HepG2 (cell line): ENCODE data around the gene GNPNAT1. TPM values are rescaled to one million over a fixed set of nuclear protein-coding genes. Genes with fewer than 3 reads are reported as not detected.

ENCODE experiments used
- ATAC-seq: fragments of 200-7000 bp; cut with Tn5 transposase; 3 replicates; pipeline ENCODE4 v1.9.1; 2020; ENCODE audit warnings: mild to moderate bottlenecking, moderate library complexity
- BruUV-seq: library from RNA; stranded (reverse); fragments of 400-500 nt; replicated peaks from 2 replicates; lab custom pipeline; 2021; lab: Mats Ljungman, UMichigan
- CTCF ChIA-PET: fragments of 300-600 bp; formaldehyde crosslinking; extraction: SDS; loops from one replicate; lab custom pipeline; 2021; ENCODE audit warnings: low total read pairs, inconsistent platforms, low intra/inter-chr PET ratio; lab: Yijun Ruan, JAX
- POLR2A ChIA-PET: fragments of 350-600 bp; sonication (Branson Sonifier 250); formaldehyde crosslinking; loops from one replicate; lab custom pipeline; 2020; ENCODE audit warnings: antibody characterized with exemption, inconsistent platforms; lab: Yijun Ruan, JAX
- DNase-seq: peaks from one replicate; pipeline ENCODE4 v3.0.0-alpha.2; 2015; ENCODE audit warnings: low spot score
- FAIRE-seq: peaks from 3 replicates; lab custom pipeline; 2011; peaks lifted over from hg19 to GRCh38; lab: Jason Lieb, UNC
- H2AFZ ChIP-seq: one replicate; pipeline ENCODE4 v1.6.1; 2011; ENCODE audit warnings: low read length, inconsistent platforms
- H3K27ac ChIP-seq: fragments of 300-600 bp; 3 replicates; pipeline ENCODE4 v1.8.0; 2011; ENCODE audit warnings: mixed run types, mild to moderate bottlenecking, mixed read lengths, low read length, inconsistent platforms; ENCODE audit not compliant: insufficient read depth; ENCODE audit errors: extremely low read length
- H3K27me3 ChIP-seq, 2 experiments: fragments of 200-600 bp in 1 of 2; 2 replicates in 1 of 2; 3 replicates in 1 of 2; pipeline versions ENCODE4 v1.6.0 to v1.8.0; 2011; ENCODE audit warnings: low read length in 2 of 2, mild to moderate bottlenecking in 2 of 2, moderate library complexity in 2 of 2, inconsistent platforms in 1 of 2; ENCODE audit not compliant: insufficient read depth in 2 of 2, control insufficient read depth in 1 of 2
- H3K36me3 ChIP-seq, 2 experiments: fragments of 200-600 bp in 1 of 2; replicated peaks in 1 of 2; 2 replicates in 1 of 2; 3 replicates in 1 of 2; pipeline versions ENCODE4 v1.5.1 to v1.8.0; 2011; ENCODE audit warnings: low read length in 2 of 2, inconsistent platforms in 1 of 2; ENCODE audit not compliant: insufficient read depth in 2 of 2, control insufficient read depth in 1 of 2
- H3K4me1 ChIP-seq: 2 replicates; pipeline ENCODE4 v1.5.1; 2012; ENCODE audit warnings: low read length, inconsistent platforms; ENCODE audit not compliant: insufficient read depth
- H3K4me2 ChIP-seq: 2 replicates; pipeline ENCODE4 v1.6.0; 2011; ENCODE audit warnings: low read depth, low read length, inconsistent platforms
- H3K4me3 ChIP-seq, 3 experiments: fragments of 200-600 bp in 1 of 3; sonication (generic), shearing (Covaris generic) in 1 of 3; replicated peaks in 1 of 3; 2 replicates each; pipeline ENCODE4 v1.5.1; 2011 to 2016; ENCODE audit warnings: low read length in 3 of 3, inconsistent platforms in 2 of 3, low read depth in 2 of 3, mild to moderate bottlenecking in 2 of 3, control low read depth in 1 of 3, mixed read lengths in 1 of 3; ENCODE audit not compliant: insufficient read depth in 1 of 3
- H3K79me2 ChIP-seq: one replicate; pipeline ENCODE4 v1.6.1; 2011; ENCODE audit warnings: low read length, inconsistent platforms; ENCODE audit not compliant: insufficient read depth
- H3K9ac ChIP-seq: 2 replicates; pipeline ENCODE4 v1.6.0; 2011; ENCODE audit warnings: mild to moderate bottlenecking, low read depth, low read length, inconsistent platforms; ENCODE audit not compliant: insufficient read depth
- H3K9me3 ChIP-seq: 2 replicates; pipeline ENCODE4 v1.5.1; 2012; ENCODE audit warnings: mild to moderate bottlenecking, low read length
- H4K20me1 ChIP-seq: 2 replicates; pipeline ENCODE4 v1.6.0; 2011; ENCODE audit warnings: inconsistent platforms, mild to moderate bottlenecking, low read length, moderate library complexity; ENCODE audit not compliant: insufficient read depth
- ARNT2 ChIP-seq: sonication (generic); formaldehyde crosslinking; IDR thresholded peaks from 2 replicates; pipeline ENCODE4 v1.8.0; 2022; ENCODE audit warnings: mild to moderate bottlenecking, low read depth, missing genetic modification reagents, moderate library complexity
- EHMT2 ChIP-seq: fragments of 200-600 bp; sonication (generic); IDR thresholded peaks from 2 replicates; pipeline ENCODE4 v1.7.0; 2017; ENCODE audit warnings: antibody characterized with exemption, low read depth, low read length, borderline replicate concordance
- GTF2F1 ChIP-seq: fragments of 150-350 bp; IDR thresholded peaks from 2 replicates; pipeline ENCODE4 v1.6.1; 2014; ENCODE audit warnings: low read length
- MED13 ChIP-seq: sonication (generic); formaldehyde crosslinking; IDR thresholded peaks from 2 replicates; pipeline ENCODE4 v1.5.0; 2020; ENCODE audit warnings: missing genetic modification reagents
- NAIF1 ChIP-seq: sonication (generic); formaldehyde crosslinking; IDR thresholded peaks from 2 replicates; pipeline ENCODE4 v1.5.0; 2020; ENCODE audit warnings: mild to moderate bottlenecking, missing genetic modification reagents, borderline replicate concordance
- PCBP1 ChIP-seq: fragments of 200-400 bp; formaldehyde crosslinking; IDR thresholded peaks from 2 replicates; pipeline ENCODE4 v1.6.1; 2017; ENCODE audit warnings: mild to moderate bottlenecking, low read depth, low read length, borderline replicate concordance
- RARA ChIP-seq: IDR thresholded peaks from 2 replicates; pipeline ENCODE4 v1.6.1; 2016; ENCODE audit warnings: missing genetic modification reagents, missing compliant biosample characterization
- SMARCE1 ChIP-seq: fragments of 450-650 bp; IDR thresholded peaks from 2 replicates; pipeline ENCODE4 v1.6.1; 2017; ENCODE audit warnings: borderline replicate concordance
- SUZ12 ChIP-seq: fragments of 150-350 bp; IDR thresholded peaks from 2 replicates; pipeline ENCODE4 v1.6.1; 2014; ENCODE audit warnings: low read depth, low read length
- YY1 ChIP-seq: IDR thresholded peaks from 2 replicates; pipeline ENCODE4 v1.6.1; 2011; ENCODE audit warnings: low read length, low read depth, moderate library complexity, mild to moderate bottlenecking; ENCODE audit not compliant: insufficient read depth, insufficient replicate concordance
- ZBTB10 ChIP-seq: sonication (generic); formaldehyde crosslinking; IDR thresholded peaks from 2 replicates; pipeline ENCODE4 v1.4.0; 2020; ENCODE audit warnings: missing genetic modification reagents, borderline replicate concordance
- ZBTB7A ChIP-seq: sonication (generic); formaldehyde crosslinking; IDR thresholded peaks from 2 replicates; pipeline ENCODE4 v1.8.0; 2022; ENCODE audit warnings: mild to moderate bottlenecking, missing genetic modification reagents
- ZMAT3 ChIP-seq: sonication (generic); formaldehyde crosslinking; conservative IDR thresholded peaks from 2 replicates; pipeline ENCODE4 v1.7.0; 2021; ENCODE audit warnings: missing genetic modification reagents
- ZNF251 ChIP-seq: sonication (generic); formaldehyde crosslinking; IDR thresholded peaks from 2 replicates; pipeline ENCODE4 v1.9.0; 2021; ENCODE audit warnings: mild to moderate bottlenecking, missing genetic modification reagents
- ZNF564 ChIP-seq: sonication (generic); formaldehyde crosslinking; IDR thresholded peaks from 2 replicates; pipeline ENCODE4 v1.8.1; 2023; ENCODE audit warnings: mild to moderate bottlenecking, missing genetic modification reagents
- ZNF652 ChIP-seq: IDR thresholded peaks from 2 replicates; pipeline ENCODE4 v1.6.1; 2016; ENCODE audit warnings: low read depth, borderline replicate concordance
- WGBS: methylation state at CpG from one replicate; pipeline ENCODE4 v1.1.6; 2017; ENCODE audit warnings: low lambda C conversion rate; 5-methylcytosine and 5-hydroxymethylcytosine counted together
- in situ Hi-C: cut with HindIII; loops from 2 replicates; pipeline ENCODE4 v1.10.0; 2017; ENCODE audit warnings: low pct_unique_long_range_greater_than_20kb; ENCODE audit not compliant: extremely low pct_ligation_motif_present
- intact Hi-C: fragments of 100-400 bp; cut with micrococcal nuclease; formaldehyde crosslinking; loops from one replicate; pipeline ENCODE4 v1.10.0; 2022; ENCODE audit not compliant: unreplicated experiment
- polyA plus RNA-seq, 8 experiments: library from polyadenylated mRNA; depleted of rRNA in 3 of 8; stranded (reverse) in 7 of 8; unstranded in 1 of 8; fragments of >200 nt; fragmentation: Illumina TruSeq in 4 of 8; extraction: Trizol in 4 of 8; gene quantifications; 2 replicates each; pipeline versions ENCODE4 v1.2.1 to v1.2.3, GENCODE V29; 2011 to 2016; ENCODE audit warnings: low read depth in 4 of 8, missing spikeins in 1 of 8, mixed read lengths in 1 of 8; ENCODE audit not compliant: insufficient read depth in 1 of 8
- total RNA-seq, 5 experiments: library from RNA; depleted of rRNA; stranded (reverse); fragments of >200 nt; fragmentation: Illumina TruSeq; extraction: Trizol; gene quantifications; 2 replicates each; pipeline ENCODE4 v1.2.3, GENCODE V29; 2016; ENCODE audit warnings: low read depth in 1 of 5
- TF ChIP-seq, protein P1 (sequence below): sonication (generic); formaldehyde crosslinking; IDR thresholded peaks from 2 replicates; pipeline ENCODE4 v1.4.0; 2020; ENCODE audit warnings: missing genetic modification reagents, low read depth, mild to moderate bottlenecking, borderline replicate concordance

Gene GNPNAT1
- total and polyA plus RNA-seq, 2 of the 13 experiments (the other 11 are each of a cell fraction or from before 2014, with no cell fraction given), result 38.3 to 54.9 TPM

GRCh38 chr14:52789118-52789517 is 2.3 kb downstream of the GNPNAT1 start:
- in situ Hi-C loops, result no loop called here
- ChIA-PET POLR2A (interaction anchor here (1.0 to 4.3 kb wide), 5 partner anchors 15 to 172 kb away, joined by 3 to 27 read pairs (median 7); partner anchors contain the start of gene FERMT2), CTCF (no interaction called here)
- intact Hi-C loops, result no loop called here
- H3K27ac ChIP-seq, result peak overlapping the region; percentile 48
- H3K4me2 ChIP-seq, result peak overlapping the region; percentile 84
- H3K9ac ChIP-seq, result peak overlapping the region; percentile 83
- DNase-seq (no peak), FAIRE-seq (no peak), ATAC-seq (no peak)
- no peaks in the 10 kb centered on the region for H3K9me3 ChIP-seq
- H2AFZ ChIP-seq, result no peak overlapping the region
- H4K20me1 ChIP-seq, result peaks cover 16% of the 10 kb centered on the region; the same call in 1 of the 2 replicates
- peak overlapping the region; percentile 65 to 90 (median 88) for H3K4me3 ChIP-seq
- no peaks in the 10 kb centered on the region; a peak in 2 of 5 replicates for H3K27me3 ChIP-seq
- H3K36me3 ChIP-seq, result 0 out of 5 replicates have a peak, but pooled peaks cover 0 to 6% of the 10 kb centered on the region in 2 experiments
- peaks cover 49% of the 10 kb centered on the region for H3K4me1 ChIP-seq
- peaks cover 60% of the 10 kb centered on the region for H3K79me2 ChIP-seq
- TF ChIP-seq SUZ12, result no peak
- TF ChIP-seq SMARCE1, result no peak
- no peak for TF ChIP-seq ARNT2 (CRISPR knock-in tag)
- no peak for TF ChIP-seq NAIF1 (CRISPR knock-in tag)
- no peak for TF ChIP-seq ZMAT3 (CRISPR knock-in tag)
- TF ChIP-seq ZNF652 (CRISPR knock-in tag), result peak; percentile 80
- no peak for TF ChIP-seq ZNF251 (CRISPR knock-in tag)
- TF ChIP-seq ZBTB7A (CRISPR knock-in tag), result no peak
- WGBS, result 16% methylated on average over 2 of the region's 2 CpGs
- BruUV-seq, result no TSS peak

DNA sequence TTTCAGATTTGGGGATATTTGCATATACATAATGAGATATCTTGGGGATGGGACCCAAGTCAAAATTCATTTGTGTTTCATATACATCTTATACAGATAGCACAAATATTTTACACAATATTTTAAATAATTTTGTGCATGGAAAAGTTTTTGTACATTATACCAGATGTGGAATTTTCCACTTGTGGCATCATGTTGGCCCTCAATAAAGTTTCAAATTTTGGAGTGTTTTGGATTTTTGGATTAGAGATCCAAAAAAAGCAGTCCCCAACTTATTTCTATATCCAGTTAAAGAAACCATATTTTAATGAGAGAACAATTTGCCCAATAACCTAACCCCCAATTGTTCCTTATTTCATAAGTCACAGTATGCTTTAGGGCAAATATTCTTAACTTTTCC is 4.5 kb downstream of the GNPNAT1 start:
- Histone ChIP-seq H3K27ac (no peak overlapping the region), H3K79me2 (peaks cover 62% of the 10 kb centered on the region), H4K20me1 (peaks cover 16% of the 10 kb centered on the region; the same call in 1 of the 2 replicates), H3K4me2 (0 out of 2 replicates have a peak overlapping the region, but pooled peaks have one; percentile 84), H3K4me1 (peaks cover 29% of the 10 kb centered on the region), H2AFZ (no peak overlapping the region), H3K27me3 (no peaks in the 10 kb centered on the region; a peak in 2 of 5 replicates), H3K9me3 (no peaks in the 10 kb centered on the region), H3K36me3 (peaks cover 0 to 18% of the 10 kb centered on the region in 2 experiments; a peak in 3 of 5 replicates), H3K4me3 (peak overlapping the region in 1 of 3 experiments; percentile 3; a peak in 1 of 6 replicates), H3K9ac (no peak overlapping the region)
- ATAC-seq, result no peak
- CTCF ChIA-PET, result no interaction called here
- in situ Hi-C loops, result no loop called here
- POLR2A ChIA-PET, result interaction anchor here (1.1 kb wide), 1 partner anchor 31 kb away, joined by 5 read pairs; no protein-coding TSS in a partner anchor
- no TSS peak for BruUV-seq
- FAIRE-seq, result no peak
- no peak for DNase-seq
- intact Hi-C loops, result no loop called here
- TF ChIP-seq MED13 (CRISPR knock-in tag) (no peak), YY1 (no peak), GTF2F1 (no peak), RARA (CRISPR knock-in tag) (no peak), ZNF564 (CRISPR knock-in tag) (no peak), EHMT2 (no peak), ZBTB10 (CRISPR knock-in tag) (no peak), PCBP1 (no peak)
- TF ChIP-seq, protein P1, sequence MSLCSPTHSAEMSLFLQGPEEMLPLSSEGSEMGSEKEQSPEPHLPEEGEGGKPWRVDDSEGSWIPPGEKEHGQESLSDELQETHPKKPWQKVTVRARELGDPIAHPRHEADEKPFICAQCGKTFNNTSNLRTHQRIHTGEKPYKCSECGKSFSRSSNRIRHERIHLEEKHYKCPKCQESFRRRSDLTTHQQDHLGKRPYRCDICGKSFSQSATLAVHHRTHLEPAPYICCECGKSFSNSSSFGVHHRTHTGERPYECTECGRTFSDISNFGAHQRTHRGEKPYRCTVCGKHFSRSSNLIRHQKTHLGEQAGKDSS (CRISPR knock-in tag), result no peak
